ENCODE measurements around the gene DPP7.

Gene DPP7

DNA sequence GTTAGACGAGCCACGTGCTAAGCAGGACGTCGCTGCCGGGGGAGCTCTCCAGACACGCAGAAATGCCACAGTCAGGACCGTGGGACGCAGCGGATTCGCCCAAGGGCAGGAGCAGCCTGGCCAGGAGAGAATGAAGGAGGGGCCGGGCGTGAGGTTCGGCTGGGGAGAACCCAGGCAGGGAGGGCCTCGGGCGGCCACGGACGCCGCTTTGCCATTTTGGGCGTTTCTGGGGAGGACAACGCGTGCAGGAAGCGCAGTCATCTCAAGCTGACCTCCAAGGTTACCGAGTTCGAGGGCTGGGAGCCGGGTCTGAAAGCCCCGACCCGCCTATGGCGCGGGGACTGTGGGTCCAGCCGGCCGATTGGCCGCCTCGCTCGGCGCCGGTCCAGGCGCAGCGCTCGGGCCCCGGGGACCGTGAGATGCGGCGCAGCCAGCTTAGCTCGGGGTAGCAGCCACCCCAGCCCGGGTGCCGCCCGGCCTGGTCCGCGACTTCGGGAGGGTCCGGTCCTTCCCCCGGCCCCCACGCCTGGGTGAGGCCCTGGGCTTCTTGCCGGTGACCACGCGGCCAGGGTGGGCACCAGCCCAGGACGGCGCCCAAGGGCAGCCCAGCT is 28.5 kb downstream of the DPP7 start:
- DNase-seq: no peak

DNA sequence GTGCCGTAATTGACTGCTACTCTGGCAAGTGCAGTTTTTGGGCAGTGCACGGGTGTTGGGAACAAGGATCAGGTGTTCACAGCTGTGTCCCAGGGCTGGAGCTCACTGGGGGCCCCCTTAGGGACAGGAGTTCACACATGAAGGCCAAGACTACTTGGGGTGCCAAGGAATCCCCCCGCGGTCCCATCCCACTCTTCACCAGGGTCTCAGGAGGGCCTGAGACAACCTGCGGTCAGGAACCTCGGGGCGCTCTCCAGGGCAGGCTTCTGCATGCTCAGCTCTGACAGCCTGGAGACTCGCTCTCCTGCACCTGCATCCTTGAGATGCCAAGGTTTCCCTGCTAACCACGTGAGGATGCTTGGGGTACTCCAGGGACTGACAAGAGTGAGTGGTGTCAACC is 30.0 kb downstream of the DPP7 start:
- DNase-seq: no peak

DNA sequence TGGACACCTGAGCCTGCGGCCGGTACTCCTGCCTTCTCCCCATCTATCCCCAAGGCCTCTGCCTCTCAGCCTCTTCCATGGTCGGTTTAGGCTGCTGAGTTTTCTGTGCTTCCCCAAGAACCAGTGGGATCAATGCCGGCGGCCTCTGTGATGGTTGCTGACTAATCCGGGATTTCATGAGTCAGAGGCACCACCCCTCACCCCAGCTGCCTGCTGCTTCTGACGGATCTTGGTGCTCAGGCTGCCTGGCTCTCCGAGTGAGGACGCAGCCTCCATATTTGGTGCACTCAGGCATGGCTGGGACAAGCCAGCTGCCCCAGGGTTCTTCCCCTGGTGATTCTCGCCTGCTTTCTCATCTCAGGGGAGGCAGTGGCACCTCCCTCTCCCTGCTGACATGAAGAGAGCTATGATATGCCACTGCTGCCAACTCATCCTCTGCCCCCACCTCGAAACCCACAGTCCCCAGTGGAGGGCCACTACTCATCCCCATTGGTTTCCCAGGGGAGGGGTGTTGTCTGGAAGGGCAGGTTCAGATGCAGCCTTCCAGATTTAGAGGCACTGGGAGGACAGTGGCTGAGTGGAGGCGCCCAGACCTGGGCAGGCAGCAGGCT is 31.0 kb downstream of the DPP7 start:
- peak; percentile 97 for DNase-seq

DNA sequence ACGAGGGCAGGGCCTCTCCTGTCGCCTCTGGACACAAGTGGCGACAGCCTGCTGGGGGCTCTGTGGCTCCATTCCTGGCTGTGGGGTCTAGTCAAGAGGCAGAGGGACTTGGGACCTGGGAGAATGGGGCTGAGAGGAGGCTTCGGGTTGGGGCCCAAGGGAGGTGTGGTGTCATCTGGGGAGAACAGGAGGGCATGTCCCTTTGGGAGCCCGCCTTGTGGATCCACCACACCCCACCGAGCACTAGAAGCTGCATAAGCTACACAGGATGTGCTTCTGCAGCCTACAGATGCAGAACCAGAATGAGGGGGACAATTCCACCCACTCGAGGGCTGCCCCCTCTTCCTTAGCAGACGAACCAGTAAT is 31.6 kb downstream of the DPP7 start:
- no peak for DNase-seq

DNA sequence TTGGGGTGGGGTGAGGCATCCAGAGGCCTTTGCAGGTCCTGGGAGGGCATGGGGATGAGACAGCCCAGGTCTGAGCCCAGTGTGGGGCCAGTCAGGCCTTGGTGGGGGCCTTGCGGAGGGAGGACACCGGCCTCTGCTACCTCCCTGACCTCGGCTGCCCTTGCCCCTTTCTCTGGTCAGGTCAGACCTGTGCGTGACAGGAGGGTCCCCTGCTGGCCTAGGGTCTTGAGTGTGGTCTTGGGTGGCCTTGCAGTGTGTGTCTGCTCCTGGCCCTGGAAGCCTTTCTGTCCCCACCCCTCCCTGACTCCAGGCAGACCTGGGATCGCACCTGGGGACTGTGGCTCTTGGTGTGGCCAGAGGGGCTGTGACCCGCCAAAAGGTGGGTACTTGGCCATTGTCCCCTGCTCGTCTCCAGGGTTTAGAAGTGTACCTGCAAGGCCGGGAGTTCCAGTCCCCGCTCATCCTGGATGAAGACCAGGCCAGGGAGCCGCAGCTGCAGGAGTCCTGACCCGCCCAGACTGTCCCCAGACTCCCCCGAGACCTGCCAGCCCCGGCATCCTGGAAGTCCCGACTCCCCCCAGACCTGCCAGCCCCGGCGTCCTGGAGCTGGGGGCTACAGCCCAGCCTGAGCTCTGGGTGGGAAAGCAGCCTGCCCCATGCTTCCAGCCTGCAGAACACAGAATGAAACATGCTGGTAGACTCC is 32.2 kb downstream of the DPP7 start:
- DNase-seq: no peak

DNA sequence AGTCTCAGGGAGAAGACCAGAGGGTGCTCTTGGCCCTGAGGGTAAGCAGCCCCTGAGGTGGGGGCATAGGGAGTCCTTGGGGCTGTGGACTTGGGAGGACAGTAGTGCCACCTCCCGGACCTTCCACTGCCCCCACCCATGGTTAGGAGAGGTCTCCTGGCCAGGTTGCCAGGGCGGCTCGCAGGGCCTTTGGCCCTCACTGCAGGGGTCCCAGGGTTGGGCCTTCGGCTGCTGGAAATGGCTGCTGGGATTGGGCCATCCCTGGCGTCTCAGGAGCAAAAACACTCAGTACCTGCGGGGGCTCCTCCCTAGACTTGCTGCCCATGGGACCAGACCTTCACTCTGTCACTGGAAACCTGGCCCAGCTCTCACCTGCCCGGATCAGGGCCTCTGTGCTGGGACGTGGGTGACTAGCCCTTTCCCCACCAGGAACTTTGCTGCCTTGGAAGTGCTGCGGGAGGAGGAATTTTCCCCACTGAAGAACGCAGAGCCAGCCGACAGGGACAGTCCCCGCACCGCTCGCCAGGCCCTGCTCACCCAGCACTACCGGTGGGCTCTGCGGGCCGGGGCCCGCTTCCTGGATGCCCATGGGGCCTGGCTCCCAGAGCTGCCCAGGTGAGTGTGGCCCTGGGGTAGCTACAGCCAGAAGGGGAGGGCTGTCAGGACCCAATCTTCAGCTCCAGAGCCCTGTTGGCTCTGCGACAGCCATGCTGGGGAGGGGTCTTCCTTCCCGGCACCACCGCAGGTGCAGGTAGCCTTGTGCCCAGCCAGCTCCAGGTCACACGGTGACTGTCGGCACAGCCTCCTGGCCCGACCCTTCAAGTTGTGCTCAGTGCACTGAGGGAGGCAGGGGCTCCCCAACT is 34.0 kb downstream of the DPP7 start:
- DNase-seq: no peak

DNA sequence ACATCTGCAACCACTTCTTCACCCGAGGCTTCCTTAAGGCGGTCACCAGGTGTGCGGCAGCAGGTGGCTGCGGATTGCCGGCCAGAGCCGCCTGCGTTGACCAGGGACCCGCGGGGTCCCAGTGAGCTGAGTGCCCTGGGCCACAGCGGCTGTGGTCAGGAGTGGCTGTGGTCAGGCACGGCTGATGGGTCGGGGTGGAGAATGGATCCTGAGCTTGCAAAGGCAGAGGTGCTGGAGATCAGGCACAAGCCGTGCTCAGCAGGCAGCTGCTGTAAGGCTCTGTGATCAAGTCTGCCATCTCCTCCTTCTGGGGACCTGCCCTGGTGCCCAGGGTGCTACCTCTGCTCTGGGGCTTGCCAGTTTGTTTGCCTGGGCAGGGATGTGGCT is 35.1 kb downstream of the DPP7 start:
- no peak for DNase-seq

DNA sequence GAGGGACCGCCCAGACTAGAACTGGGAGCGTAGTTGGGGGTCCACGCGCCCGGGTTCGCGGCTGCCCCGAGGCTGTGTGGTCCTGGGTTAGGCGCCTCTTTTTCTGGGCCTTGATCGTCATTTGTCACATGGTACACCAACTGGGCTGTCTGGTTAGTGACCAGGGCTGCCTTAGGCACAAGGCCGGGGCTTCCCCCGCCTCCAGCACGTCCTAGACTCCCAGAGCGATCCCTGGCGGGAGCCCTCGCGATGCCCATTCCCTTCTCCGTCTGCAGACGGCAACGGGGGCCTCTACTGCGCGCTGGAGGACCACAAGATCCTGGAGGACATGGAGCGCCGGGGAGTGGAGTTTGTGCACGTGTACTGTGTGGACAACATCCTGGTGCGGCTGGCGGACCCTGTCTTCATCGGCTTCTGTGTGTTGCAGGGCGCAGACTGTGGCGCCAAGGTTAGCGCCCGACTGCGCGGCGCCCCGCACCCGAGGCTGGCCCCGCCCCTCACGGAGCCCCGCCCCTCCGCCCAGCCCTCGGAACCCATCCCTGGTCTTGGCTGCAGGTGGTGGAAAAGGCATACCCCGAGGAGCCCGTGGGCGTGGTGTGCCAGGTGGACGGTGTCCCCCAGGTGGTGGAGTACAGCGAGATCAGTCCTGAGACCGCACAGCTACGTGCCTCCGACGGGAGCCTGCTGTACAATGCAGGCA is 35.7 kb downstream of the DPP7 start:
- DNase-seq: no peak

DNA sequence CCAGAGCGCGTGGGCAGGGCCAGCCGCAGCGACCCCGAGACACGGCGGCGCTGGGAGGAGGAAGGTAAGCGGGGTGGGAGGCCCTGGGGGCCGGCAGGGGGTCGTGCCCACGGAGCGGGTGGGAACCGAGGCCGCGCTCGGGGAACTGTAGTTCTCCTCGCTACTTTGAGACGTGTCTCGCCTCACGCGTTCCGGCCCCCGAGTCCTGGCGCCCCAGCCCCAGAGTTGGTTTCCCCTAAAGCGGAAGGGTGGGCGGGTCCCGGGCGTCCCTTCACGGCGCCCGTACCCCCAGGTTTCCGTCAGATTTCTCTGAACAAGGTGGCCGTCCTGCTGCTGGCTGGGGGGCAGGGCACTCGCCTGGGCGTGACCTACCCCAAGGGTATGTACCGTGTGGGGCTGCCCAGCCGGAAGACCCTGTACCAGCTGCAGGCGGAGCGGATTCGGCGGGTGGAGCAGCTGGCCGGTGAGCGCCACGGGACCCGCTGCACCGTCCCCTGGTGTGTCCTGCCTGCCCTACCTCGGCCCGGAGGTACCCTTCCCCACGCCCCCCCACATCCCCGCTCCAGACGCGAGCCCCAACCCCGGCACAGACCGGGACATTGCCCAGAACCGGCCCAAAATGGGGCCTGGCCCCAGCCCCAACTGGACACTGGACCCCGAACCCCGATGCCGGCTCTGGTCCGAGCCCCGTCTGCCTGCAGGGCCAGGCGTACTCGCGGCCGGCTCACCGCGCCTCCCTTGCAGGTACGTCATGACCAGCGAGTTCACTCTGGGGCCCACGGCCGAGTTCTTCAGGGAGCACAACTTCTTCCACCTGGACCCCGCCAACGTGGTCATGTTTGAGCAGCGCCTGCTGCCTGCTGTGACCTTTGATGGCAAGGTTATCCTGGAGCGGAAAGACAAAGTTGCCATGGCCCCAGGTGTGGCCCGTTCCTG is 36.5 kb downstream of the DPP7 start:
- no peak for DNase-seq

DNA sequence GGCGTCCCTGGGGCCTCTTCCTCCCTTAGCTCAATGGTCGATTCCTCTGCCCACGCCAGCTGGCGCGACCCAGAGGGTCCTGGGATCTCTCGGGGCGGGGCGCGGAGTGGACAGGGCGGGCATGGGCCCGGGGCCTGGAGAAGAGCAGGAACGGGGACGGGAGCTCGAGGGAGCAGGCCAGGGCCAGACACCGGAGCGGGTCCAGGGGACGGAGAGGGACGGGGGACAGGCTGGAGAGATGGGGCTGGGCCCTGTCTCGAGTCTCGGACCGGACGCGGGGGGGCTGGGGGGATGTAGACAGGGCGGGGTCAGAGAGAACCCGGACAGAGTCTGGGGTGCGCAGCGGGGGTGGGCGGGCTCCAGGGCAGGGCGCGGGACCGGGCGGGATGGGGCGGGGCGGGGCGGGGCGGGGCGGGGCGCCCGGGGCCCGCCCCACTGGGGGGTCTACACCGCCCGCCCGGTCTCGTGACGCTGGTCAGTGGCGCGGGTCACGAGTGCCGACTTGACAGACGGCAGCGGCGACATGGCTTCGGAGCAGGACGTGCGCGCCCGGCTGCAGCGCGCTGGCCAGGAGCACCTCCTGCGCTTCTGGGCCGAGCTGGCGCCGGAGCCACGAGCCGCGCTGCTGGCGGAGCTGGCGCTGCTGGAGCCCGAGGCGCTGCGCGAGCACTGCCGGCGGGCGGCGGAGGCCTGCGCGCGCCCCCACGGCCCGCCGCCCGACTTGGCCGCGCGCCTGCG is 37.4 kb downstream of the DPP7 start, which contains the start of gene UAP1L1:
UAP1L1 (plus strand) TSS at position 508 of the 738 bp plus-strand sequence; CDS start at position 524, 16 bp downstream.
- peak; percentile 47 for DNase-seq

DNA sequence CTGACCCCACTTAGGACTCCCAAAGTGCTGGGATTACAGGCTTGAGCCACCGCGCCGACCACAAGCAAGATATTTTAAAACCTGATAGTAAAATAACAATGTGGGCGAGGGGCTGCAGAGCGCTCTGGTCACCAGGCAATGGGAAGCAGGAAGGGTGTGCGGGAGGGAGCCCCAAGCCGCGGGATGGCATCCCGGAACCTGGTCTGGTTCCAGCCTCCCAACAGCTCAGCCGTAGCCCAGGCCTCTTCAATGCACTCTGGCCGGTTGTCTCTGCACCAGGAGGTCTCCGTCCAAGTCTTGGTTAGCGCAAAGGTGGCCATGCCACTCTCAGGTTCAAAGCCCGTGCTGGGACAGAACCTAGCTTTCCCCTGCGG is 37.9 kb downstream of the DPP7 start:
- no peak for DNase-seq

DNA sequence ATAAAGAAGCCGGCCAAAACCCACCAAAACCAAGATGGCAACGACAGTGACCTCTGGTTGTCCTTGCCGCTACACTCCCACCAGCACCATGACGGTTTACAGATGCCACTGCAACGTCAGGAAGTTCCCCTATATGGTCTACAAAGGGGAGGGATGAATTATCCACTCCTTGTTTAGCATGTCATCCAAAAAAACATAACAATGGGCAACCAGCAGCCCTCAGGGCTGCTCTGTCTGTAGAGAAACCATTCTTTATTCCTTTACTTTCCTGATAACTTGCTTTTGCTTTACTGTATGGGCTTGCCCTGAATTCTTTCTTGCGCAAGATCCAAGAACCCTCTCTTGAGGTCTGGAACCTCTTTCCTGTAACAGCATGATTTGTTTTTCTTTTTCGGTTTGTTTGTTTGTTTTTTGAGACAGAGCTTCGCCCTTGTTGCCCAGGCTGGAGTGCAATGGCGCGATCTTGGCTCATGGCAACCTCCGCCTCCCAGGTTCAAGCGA is 39.2 kb downstream of the DPP7 start:
- DNase-seq: no peak

DNA sequence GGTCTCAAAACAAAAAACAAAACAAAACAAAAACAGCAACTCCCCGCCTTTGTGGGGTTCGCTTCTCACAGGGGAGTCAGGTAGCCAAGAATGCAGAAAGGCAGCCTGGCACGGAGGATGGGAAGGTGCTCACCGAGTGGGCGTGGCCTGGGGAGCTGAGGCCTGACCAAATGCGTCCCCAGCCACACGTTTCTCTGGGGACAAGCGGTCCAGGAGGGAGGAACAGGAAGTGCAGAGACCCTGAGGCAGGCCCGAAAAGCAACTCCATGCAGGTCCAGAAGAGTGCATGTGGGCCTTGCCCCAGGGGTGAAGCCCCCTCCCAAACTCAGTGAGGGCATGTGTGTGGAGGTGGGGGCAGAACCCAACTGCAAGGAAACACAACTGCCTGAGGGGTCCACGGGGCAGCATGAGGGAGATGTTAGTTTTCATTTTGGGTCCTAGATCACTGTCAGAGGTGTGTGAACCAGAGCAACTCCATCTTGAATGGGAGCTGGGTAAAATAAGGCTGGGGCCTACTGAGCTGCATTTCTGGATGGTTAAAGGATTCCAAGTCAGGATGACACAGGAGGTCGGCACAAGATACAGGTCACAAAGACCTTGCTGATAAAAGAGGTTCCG is 39.8 kb downstream of the DPP7 start:
- DNase-seq: no peak

DNA sequence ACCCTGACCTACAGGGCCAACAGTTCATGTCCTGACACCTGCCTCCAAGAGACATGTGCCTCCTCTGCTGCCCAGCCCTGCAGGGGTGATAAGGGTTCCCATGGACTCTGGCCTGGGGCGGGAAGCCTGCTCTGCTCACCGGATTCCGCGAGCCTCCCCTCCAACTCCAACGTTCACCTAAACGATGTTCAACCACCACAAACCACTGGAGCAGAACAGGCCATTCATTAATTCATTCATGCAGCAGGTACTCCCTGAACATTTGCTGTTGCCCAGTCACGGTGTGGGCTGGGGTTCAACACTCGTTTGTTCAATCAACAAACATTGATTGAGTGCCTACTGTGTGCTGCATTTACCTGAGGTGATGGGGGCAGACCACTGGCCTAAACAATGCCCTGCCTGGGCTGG is 40.5 kb downstream of the DPP7 start:
- no peak for DNase-seq

DNA sequence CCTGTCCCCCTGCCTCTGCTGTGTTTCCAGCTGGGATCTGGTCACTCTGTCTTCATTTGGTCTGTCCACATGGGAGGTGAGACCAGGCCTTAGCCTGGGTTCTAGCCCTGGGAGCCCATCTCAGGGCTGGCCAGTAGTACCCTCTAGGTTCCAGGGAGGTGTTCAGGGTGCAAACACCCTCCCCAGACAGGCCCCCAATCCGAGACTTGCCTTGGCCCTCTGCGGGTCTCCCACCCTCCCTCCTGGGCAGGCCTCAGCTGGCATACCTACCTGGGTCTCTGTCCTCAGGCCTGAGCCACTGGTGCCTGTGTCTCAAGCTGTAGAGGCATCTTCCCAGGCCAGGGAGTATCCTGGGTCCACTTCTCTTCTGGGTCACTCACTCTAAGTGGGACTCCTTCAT is 43.3 kb downstream of the DPP7 start:
- no peak for DNase-seq

DNA sequence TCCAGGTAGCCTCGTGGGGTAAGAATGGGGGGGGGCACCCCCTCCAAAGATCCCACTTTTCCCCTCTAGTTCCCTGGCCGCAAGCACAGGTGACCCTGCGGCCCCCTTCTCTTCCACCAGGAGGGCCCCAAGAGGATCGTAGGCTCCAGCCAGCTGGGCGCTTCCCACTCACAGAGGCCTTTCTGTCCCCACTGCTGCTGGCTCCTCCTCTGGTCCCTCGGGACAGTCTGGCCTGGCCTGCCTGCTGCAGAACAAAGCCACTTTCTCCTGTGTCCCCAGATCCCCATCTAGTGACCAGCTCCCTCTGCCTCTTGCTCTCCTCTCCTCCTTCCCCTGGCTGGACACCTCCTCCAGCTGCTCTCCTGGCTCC is 43.6 kb downstream of the DPP7 start:
- DNase-seq: no peak

DNA sequence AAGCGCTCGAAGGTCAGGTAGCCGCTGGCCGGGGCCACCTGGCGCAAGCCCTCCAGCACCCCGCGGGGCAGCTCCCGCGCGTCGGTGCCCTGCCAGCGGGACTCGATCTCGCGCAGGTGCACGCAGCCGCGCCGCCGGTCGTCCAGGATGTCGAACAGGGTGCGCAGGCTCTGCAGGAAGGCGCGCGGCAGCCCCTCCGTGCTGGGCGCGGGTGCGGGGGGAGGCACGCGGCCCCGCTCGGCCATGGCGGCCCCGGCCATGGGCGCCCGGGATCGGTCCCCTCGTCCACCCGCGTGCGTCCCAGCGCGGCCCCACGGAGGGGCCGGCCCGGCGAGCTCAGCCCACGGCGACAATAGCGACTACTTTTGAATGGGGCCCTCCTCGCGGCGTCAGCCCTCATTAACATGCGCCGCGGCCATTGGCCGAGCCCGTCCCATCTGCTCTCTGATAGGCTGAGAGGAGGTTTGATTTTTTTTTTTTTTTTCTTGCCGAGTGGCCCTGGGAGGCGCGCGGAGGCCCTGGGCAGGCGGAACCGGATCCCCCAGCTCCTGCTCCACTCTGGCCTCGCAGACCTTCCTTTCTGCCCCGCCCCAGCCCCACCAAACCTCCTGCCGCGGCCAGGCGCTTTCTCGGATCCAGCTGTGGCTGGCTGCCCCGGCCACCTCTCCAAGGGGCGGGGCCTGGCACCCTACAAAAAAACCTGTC is 44.2 kb downstream of the DPP7 start, which contains the start of gene SAPCD2:
SAPCD2 (minus strand) TSS at position 357 of the 705 bp plus-strand sequence; CDS start at position 260, 97 bp downstream.
- peak; percentile 82 for DNase-seq

DNA sequence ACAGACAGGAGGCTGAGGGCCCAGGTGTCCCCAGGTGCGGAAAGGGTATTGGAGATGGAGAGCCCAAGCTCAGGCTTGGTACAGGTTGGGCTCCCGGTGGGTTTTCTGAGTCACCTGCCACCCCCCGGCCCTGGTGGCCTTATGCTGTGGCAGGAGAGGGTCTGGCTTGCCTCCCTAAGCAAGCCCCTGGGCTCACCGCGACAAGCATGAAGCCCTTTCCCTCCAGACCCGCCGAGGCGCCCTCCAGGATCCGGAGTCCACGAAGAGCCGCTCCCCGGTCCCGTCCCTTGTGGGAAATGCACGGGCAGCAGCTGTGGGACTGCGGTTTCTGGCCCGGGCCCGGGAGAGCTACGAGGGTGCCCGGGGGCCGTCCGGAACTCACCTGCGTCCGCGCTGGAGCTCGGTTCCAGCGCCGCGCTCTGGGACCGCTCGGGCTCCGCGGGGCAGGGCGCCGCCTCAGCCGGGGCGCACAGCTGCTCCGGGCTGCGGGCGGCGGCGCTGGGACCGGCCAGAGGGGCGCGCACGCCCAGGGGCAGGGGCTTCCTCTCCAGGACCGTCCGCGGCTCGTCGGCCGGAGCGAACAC is 44.9 kb downstream of the DPP7 start:
- no peak for DNase-seq

All from fibroblast of upper back skin (primary cell).